Stimulated activated naive CD8-positive, alpha-beta T cell treated with anti-CD3 and anti-CD28 coated beads, Interleukin-15, Interleukin-2, amounts not matched to agents 100 ng/mL and 50 ng/mL, for 24 hours (primary cell): ENCODE measurements around the gene VRK1.

ENCODE experiments used
- H3K27ac Mint-ChIP-seq: one replicate; pipeline ENCODE4 v1.8.0; 2021; ENCODE audit warnings: mild to moderate bottlenecking, mixed read lengths
- H3K27me3 Mint-ChIP-seq: one replicate; pipeline ENCODE4 v1.8.0; 2021; ENCODE audit warnings: mixed read lengths
- H3K36me3 Mint-ChIP-seq: one replicate; pipeline ENCODE4 v1.8.0; 2021; ENCODE audit warnings: low read depth, mixed read lengths
- H3K4me1 Mint-ChIP-seq: one replicate; pipeline ENCODE4 v1.8.0; 2021; ENCODE audit warnings: low read depth, mixed read lengths
- H3K4me3 Mint-ChIP-seq: one replicate; pipeline ENCODE4 v1.8.0; 2021; ENCODE audit warnings: mild to moderate bottlenecking, mixed read lengths
- H3K9me3 Mint-ChIP-seq: one replicate; pipeline ENCODE4 v1.8.0; 2021; ENCODE audit warnings: mixed read lengths

Gene VRK1

GRCh38 chr14:96776791-96777190, 20.4 kb upstream of the VRK1 start:
- Mint-ChIP-seq H3K4me3 (no peak overlapping the region), H3K27me3 (peaks cover 11% of the 10 kb centered on the region), H3K27ac (no peak overlapping the region), H3K36me3 (no peaks in the 10 kb centered on the region), H3K9me3 (no peaks in the 10 kb centered on the region), H3K4me1 (no peaks in the 10 kb centered on the region)

DNA sequence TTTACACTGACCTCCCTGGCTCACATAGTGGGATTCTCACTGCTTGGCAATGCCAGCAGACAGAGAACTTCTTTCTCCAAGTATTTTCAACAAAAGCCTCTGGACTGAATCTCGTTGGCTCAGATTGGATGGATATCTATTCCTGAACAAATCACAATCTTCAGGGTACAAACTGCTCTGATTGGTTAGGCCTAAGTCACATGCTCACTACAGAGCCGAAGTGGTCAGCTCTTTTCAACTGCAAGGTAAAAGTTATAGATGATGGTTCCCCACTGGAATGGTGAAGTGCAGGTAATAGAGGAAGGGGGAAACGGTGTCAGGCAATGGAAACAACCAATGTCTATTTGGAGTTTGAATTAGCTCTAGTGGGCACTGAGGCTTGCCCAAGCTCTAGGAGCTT, 16.7 kb upstream of the VRK1 start:
- Mint-ChIP-seq H3K4me3 (no peak overlapping the region), H3K4me1 (no peaks in the 10 kb centered on the region), H3K36me3 (no peaks in the 10 kb centered on the region), H3K27me3 (peaks cover 20% of the 10 kb centered on the region), H3K9me3 (no peaks in the 10 kb centered on the region), H3K27ac (no peak overlapping the region)

DNA sequence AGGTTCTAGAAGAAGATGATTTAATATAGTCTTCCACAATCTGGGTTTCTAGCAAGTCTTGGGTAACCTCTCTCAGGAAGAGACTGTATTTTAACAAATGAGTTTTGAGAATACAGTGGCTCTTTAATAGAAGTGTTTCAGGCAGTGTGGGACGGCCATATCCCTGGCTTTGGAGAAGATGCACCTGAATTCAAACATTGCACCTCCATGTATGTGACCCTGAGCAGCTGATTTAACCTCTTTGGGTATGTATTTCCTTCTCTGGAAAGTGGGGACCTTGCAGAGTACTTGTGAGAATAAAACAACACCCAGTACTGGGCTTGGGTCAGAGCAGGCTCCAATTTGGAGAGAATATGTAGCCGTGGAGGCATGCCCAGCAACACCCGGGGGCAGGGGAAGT, 15.8 kb upstream of the VRK1 start:
- no peaks in the 10 kb centered on the region for H3K4me1 Mint-ChIP-seq
- no peaks in the 10 kb centered on the region for H3K36me3 Mint-ChIP-seq
- H3K4me3 Mint-ChIP-seq: no peak overlapping the region
- H3K9me3 Mint-ChIP-seq: no peaks in the 10 kb centered on the region
- H3K27ac Mint-ChIP-seq: no peak overlapping the region
- H3K27me3 Mint-ChIP-seq: peaks cover 27% of the 10 kb centered on the region

DNA sequence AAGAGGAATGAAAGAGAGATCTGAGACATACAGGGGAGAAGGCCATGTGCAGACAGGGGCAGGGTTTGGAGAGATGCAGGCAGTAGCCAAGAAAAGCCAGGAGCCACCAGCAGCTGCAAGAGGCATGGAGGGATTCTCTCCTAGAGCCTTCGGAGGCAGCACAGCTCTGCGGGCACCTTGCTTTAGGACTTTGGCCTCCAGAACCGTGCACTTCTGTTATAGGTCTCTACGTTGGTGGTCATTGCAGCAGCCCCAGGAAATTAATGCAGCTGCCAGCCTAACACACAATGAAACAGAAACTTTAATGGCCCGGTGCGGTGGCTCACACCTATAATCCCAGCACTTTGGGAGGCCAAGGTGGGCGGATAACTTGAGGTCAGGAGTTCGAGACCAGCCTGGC, 14.7 kb upstream of the VRK1 start:
- no peak overlapping the region for H3K27ac Mint-ChIP-seq
- H3K4me3 Mint-ChIP-seq: no peak overlapping the region
- no peaks in the 10 kb centered on the region for H3K9me3 Mint-ChIP-seq
- H3K4me1 Mint-ChIP-seq: no peaks in the 10 kb centered on the region
- no peaks in the 10 kb centered on the region for H3K36me3 Mint-ChIP-seq
- peaks cover 27% of the 10 kb centered on the region for H3K27me3 Mint-ChIP-seq

DNA sequence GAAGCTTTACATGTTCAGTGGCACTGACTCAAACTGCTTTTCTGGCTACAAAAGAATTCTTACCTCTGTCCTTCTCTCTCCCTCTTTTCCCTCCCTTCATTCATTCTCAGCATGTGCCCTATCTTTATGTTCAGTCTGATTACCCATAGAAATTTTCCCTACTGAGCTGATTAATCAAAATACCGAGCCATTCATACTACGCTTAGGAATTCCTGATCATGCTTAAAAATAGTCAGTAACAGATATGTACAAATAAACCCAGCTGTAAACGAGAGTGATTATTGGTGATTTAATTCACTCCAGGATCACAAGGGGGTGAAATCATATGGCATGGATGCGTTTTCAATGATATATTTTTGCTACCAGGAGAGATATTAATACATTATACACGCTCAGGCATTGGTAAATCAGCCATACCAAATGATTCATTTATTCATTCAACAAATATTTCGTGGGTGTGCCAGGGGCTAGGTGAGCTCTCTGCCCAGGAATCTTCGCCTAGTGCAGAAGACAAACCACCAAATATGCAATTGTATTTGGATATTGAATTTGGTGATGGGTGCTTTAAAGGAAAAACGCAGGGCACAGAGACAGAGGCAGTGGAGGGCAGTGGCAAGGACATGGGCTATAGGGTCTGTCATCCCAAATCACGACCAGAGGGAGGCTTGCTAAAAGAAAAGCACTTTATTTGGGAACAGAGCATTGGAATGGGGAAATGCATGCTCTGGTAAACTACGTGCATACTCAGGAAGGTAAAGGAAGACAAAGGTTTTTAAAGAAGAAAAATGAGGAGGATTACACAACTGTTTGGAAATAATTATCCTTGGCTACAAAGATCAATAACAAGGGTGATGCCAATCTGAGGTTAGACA, 13.9 kb upstream of the VRK1 start:
- no peaks in the 10 kb centered on the region for H3K9me3 Mint-ChIP-seq
- no peaks in the 10 kb centered on the region for H3K36me3 Mint-ChIP-seq
- peaks cover 24% of the 10 kb centered on the region for H3K27me3 Mint-ChIP-seq
- H3K4me3 Mint-ChIP-seq: no peak overlapping the region
- no peak overlapping the region for H3K27ac Mint-ChIP-seq
- H3K4me1 Mint-ChIP-seq: no peaks in the 10 kb centered on the region

DNA sequence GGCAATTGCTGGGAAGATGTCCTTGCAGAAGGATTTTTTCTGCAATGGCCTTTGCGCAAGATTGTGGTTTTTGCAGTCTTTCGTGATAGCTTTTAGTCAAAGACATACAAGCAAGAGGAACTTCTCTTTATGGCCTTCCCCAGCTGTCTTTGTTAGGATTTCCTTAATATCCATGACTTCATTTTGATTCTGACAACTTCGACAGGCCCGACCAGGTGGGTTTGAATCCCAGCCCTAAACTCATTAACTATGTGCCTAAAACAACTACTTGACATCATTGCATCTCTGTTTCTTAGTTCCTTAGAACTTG, 13.3 kb upstream of the VRK1 start:
- Mint-ChIP-seq H3K4me3 (no peak overlapping the region), H3K36me3 (no peaks in the 10 kb centered on the region), H3K9me3 (no peaks in the 10 kb centered on the region), H3K27me3 (peaks cover 24% of the 10 kb centered on the region), H3K4me1 (no peaks in the 10 kb centered on the region), H3K27ac (no peak overlapping the region)

- Mint-ChIP-seq H3K9me3 (no peaks in the 10 kb centered on the region), H3K27ac (no peak overlapping the region), H3K4me1 (peaks cover 5% of the 10 kb centered on the region), H3K4me3 (no peak overlapping the region), H3K27me3 (peaks cover 11% of the 10 kb centered on the region), H3K36me3 (no peaks in the 10 kb centered on the region)
Observed at GRCh38 chr14:96790186-96790585, 7.0 kb upstream of the VRK1 start.

- no peak overlapping the region for H3K4me3 Mint-ChIP-seq
- no peaks in the 10 kb centered on the region for H3K36me3 Mint-ChIP-seq
- H3K27me3 Mint-ChIP-seq: peaks cover 10% of the 10 kb centered on the region
- H3K9me3 Mint-ChIP-seq: no peaks in the 10 kb centered on the region
- no peak overlapping the region for H3K27ac Mint-ChIP-seq
- H3K4me1 Mint-ChIP-seq: peaks cover 5% of the 10 kb centered on the region
Observed at GRCh38 chr14:96790706-96791105, 6.5 kb upstream of the VRK1 start.

- Mint-ChIP-seq H3K4me3 (no peak overlapping the region), H3K36me3 (no peaks in the 10 kb centered on the region), H3K27ac (no peak overlapping the region), H3K4me1 (peaks cover 8% of the 10 kb centered on the region), H3K27me3 (peaks cover 7% of the 10 kb centered on the region), H3K9me3 (no peaks in the 10 kb centered on the region)
Observed at GRCh38 chr14:96792003-96792402, 5.2 kb upstream of the VRK1 start.

GRCh38 chr14:96792591-96792990, 4.6 kb upstream of the VRK1 start:
- no peak overlapping the region for H3K27ac Mint-ChIP-seq
- H3K9me3 Mint-ChIP-seq: no peaks in the 10 kb centered on the region
- no peaks in the 10 kb centered on the region for H3K36me3 Mint-ChIP-seq
- H3K27me3 Mint-ChIP-seq: peaks cover 7% of the 10 kb centered on the region
- H3K4me1 Mint-ChIP-seq: peaks cover 9% of the 10 kb centered on the region
- H3K4me3 Mint-ChIP-seq: no peak overlapping the region

GRCh38 chr14:96793547-96793946, 3.6 kb upstream of the VRK1 start:
- Mint-ChIP-seq H3K4me3 (no peak overlapping the region), H3K36me3 (no peaks in the 10 kb centered on the region), H3K27me3 (peaks cover 7% of the 10 kb centered on the region), H3K27ac (no peak overlapping the region), H3K4me1 (peaks cover 17% of the 10 kb centered on the region), H3K9me3 (no peaks in the 10 kb centered on the region)

GRCh38 chr14:96795109-96795828, 1.9 kb upstream of the VRK1 start:
- H3K4me1 Mint-ChIP-seq: peaks cover 26% of the 10 kb centered on the region
- H3K27me3 Mint-ChIP-seq: peaks cover 7% of the 10 kb centered on the region
- H3K27ac Mint-ChIP-seq: no peak overlapping the region
- H3K4me3 Mint-ChIP-seq: no peak overlapping the region
- no peaks in the 10 kb centered on the region for H3K9me3 Mint-ChIP-seq
- peaks cover 4% of the 10 kb centered on the region for H3K36me3 Mint-ChIP-seq

DNA sequence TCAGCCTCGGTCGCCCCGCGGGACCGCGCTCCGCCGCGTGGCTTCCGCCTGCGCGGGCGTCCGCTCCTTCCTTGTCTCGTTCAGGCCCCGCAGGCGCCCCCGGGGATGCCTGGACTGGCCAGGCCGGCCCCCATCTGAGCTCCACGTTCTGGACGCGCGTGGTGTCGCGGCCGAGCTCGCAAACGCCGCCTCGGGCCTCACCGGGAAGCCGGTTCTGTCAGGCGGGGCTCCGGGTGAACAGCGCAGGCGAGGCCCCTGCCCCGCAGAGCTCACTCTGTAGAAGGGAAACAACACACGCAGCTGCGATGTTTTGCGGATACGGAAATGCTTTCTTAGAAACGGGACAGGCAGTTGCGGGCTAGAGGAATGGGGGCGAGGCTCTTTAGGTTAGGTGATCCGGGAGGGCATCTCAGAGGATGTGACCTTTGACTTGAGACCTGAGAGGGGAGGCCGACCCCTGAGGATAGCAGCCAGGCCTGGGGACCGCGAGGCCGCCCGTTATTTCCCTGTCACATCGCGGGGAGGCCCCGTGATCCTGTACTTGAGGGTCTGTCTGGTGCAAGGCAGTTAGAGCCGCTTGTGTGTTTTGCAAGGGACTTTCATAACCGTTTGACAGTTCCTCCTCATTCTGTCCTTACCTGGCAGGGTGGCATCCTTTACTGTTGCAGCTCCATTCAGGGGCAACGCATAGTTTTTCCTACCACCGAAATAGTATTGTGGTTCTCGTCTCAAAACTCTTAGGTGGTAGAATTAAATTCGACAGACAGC, 584 bp downstream of the VRK1 start:
- H3K9me3 Mint-ChIP-seq: no peaks in the 10 kb centered on the region
- peaks cover 7% of the 10 kb centered on the region for H3K27me3 Mint-ChIP-seq
- H3K27ac Mint-ChIP-seq: peak overlapping the region; percentile 91
- peaks cover 34% of the 10 kb centered on the region for H3K4me1 Mint-ChIP-seq
- H3K4me3 Mint-ChIP-seq: peak overlapping the region; percentile 87
- peaks cover 4% of the 10 kb centered on the region for H3K36me3 Mint-ChIP-seq

DNA sequence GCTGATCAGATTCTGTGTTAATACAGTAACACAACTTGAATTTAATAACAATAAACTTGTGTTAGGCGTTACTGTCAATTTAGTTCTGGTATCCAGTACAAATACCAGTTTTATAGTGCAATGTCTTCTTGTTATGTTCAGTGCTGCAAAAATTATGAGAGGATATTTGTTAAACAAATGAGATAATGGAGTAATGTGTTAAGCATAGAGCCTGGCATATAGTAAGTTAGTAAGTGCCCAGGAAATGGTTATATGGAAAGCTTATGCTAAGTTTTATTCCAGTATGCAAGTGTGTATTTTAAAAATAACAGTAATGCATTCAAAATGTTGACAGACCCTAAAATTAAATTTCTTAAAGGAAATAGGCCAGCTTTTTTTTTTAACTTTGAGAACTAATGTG, 1.8 kb downstream of the VRK1 start:
- Mint-ChIP-seq H3K36me3 (peaks cover 9% of the 10 kb centered on the region), H3K27ac (no peak overlapping the region), H3K4me3 (peak overlapping the region; percentile 87), H3K27me3 (peaks cover 7% of the 10 kb centered on the region), H3K4me1 (peaks cover 41% of the 10 kb centered on the region), H3K9me3 (no peaks in the 10 kb centered on the region)

GRCh38 chr14:96799489-96800054, 2.4 kb downstream of the VRK1 start:
- peaks cover 14% of the 10 kb centered on the region for H3K36me3 Mint-ChIP-seq
- peaks cover 7% of the 10 kb centered on the region for H3K27me3 Mint-ChIP-seq
- peaks cover 47% of the 10 kb centered on the region for H3K4me1 Mint-ChIP-seq
- peak overlapping the region; percentile 60 for H3K4me3 Mint-ChIP-seq
- no peaks in the 10 kb centered on the region for H3K9me3 Mint-ChIP-seq
- H3K27ac Mint-ChIP-seq: no peak overlapping the region
